CD14-positive monocyte (primary cell): ENCODE results near the gene PTPN14. TPM values are rescaled to one million over a fixed set of nuclear protein-coding genes. Genes with fewer than 3 reads are reported as not detected.

Experiments
- DNase-seq, 3 donors: peaks; one replicate each; pipeline ENCODE4 v3.0.0-alpha.2; 2011 to 2022
- H2AFZ ChIP-seq: 2 replicates; pipeline ENCODE4 v1.6.0; 2012; ENCODE audit warnings: mild to moderate bottlenecking, low read depth, low read length, inconsistent platforms; ENCODE audit not compliant: insufficient read depth, poor library complexity, severe bottlenecking
- H3K27ac ChIP-seq, 2 donors: 1 replicate in 1 of 2; 2 replicates in 1 of 2; pipeline ENCODE4 v1.5.1; 2012 to 2013; ENCODE audit warnings: low read length in 2 of 2, control low read depth in 1 of 2, inconsistent platforms in 1 of 2, low read depth in 1 of 2, mild to moderate bottlenecking in 1 of 2
- H3K27me3 ChIP-seq, 2 donors: one replicate each; pipeline versions ENCODE4 v1.6.0 to v1.6.1; 2011 to 2013; ENCODE audit warnings: low read length in 2 of 2; ENCODE audit not compliant: control insufficient read depth in 2 of 2, insufficient read depth in 2 of 2
- H3K36me3 ChIP-seq, 2 donors: replicated peaks in 1 of 2; 1 replicate in 1 of 2; 2 replicates in 1 of 2; pipeline versions ENCODE4 v1.5.1 to v1.6.1; 2012 to 2013; ENCODE audit warnings: low read length in 2 of 2, control low read depth in 1 of 2, inconsistent platforms in 1 of 2, mild to moderate bottlenecking in 1 of 2; ENCODE audit not compliant: insufficient read depth in 2 of 2, control insufficient read depth in 1 of 2
- H3K4me1 ChIP-seq, 2 donors: 1 replicate in 1 of 2; 2 replicates in 1 of 2; pipeline versions ENCODE4 v1.5.1 to v1.6.1; 2012 to 2013; ENCODE audit warnings: low read length in 2 of 2, control low read depth in 1 of 2, inconsistent platforms in 1 of 2, mild to moderate bottlenecking in 1 of 2, moderate library complexity in 1 of 2; ENCODE audit not compliant: insufficient read depth in 2 of 2, control insufficient read depth in 1 of 2
- H3K4me2 ChIP-seq: replicated peaks from 2 replicates; pipeline ENCODE3; 2012; ENCODE audit warnings: low read length, moderate library complexity, mild to moderate bottlenecking; ENCODE audit not compliant: poor library complexity, severe bottlenecking; ENCODE audit errors: extremely low read depth
- H3K4me3 ChIP-seq, 3 experiments: fragments of 200-600 bp in 1 of 3; sonication (generic) in 1 of 3; replicated peaks in 1 of 3; 1 replicate in 2 of 3; 2 replicates in 1 of 3; pipeline ENCODE4 v1.5.1; 2011 to 2013; ENCODE audit warnings: low read length in 3 of 3, mild to moderate bottlenecking in 3 of 3, control low read depth in 2 of 3, low read depth in 2 of 3, inconsistent platforms in 1 of 3, moderate library complexity in 1 of 3
- H3K79me2 ChIP-seq: 2 replicates; pipeline ENCODE4 v1.6.0; 2012; ENCODE audit warnings: mild to moderate bottlenecking, control low read depth, inconsistent platforms, low read length, moderate library complexity; ENCODE audit not compliant: insufficient read depth
- H3K9ac ChIP-seq: 2 replicates; pipeline ENCODE4 v1.6.0; 2017; ENCODE audit warnings: low read length, mild to moderate bottlenecking; ENCODE audit not compliant: insufficient read depth, poor library complexity, severe bottlenecking
- H3K9me3 ChIP-seq, 2 donors: replicated peaks in 1 of 2; 1 replicate in 1 of 2; 2 replicates in 1 of 2; pipeline versions ENCODE4 v1.5.1 to v1.6.1; 2012 to 2013; ENCODE audit warnings: low read length in 2 of 2, control low read depth in 1 of 2; ENCODE audit not compliant: control insufficient read depth in 1 of 2, insufficient read depth in 1 of 2
- H4K20me1 ChIP-seq: 2 replicates; pipeline ENCODE4 v1.6.0; 2012; ENCODE audit warnings: mild to moderate bottlenecking, low read length, control low read depth, moderate library complexity; ENCODE audit not compliant: insufficient read depth
- H3K27ac Mint-ChIP-seq, 7 donors: one replicate each; pipeline ENCODE4 v1.8.0; 2020; ENCODE audit warnings: mild to moderate bottlenecking in 7 of 7, mixed read lengths in 7 of 7, moderate library complexity in 6 of 7, inconsistent platforms in 2 of 7
- H3K27me3 Mint-ChIP-seq, 3 donors: one replicate each; pipeline ENCODE4 v1.8.0; 2021 to 2022; ENCODE audit warnings: low read depth in 3 of 3, mild to moderate bottlenecking in 3 of 3, mixed read lengths in 3 of 3, moderate library complexity in 3 of 3, inconsistent platforms in 1 of 3
- H3K36me3 Mint-ChIP-seq, 2 donors: one replicate each; pipeline ENCODE4 v1.8.0; 2020; ENCODE audit warnings: mixed read lengths in 2 of 2, inconsistent platforms in 1 of 2, mild to moderate bottlenecking in 1 of 2
- H3K4me1 Mint-ChIP-seq: one replicate; pipeline ENCODE4 v1.8.0; 2020; ENCODE audit warnings: mild to moderate bottlenecking, mixed read lengths
- H3K4me3 Mint-ChIP-seq, 2 donors: one replicate each; pipeline ENCODE4 v1.8.0; 2020; ENCODE audit warnings: mild to moderate bottlenecking in 2 of 2, mixed read lengths in 2 of 2, moderate library complexity in 1 of 2
- H3K9me3 Mint-ChIP-seq, 7 donors: one replicate each; pipeline ENCODE4 v1.8.0; 2020 to 2022; ENCODE audit warnings: mixed read lengths in 7 of 7, mild to moderate bottlenecking in 6 of 7, moderate library complexity in 6 of 7, inconsistent platforms in 2 of 7
- WGBS: methylation state at CpG from one replicate; pipeline ENCODE4 v1.1.5; 2013; ENCODE audit warnings: missing lambda C conversion rate; ENCODE audit not compliant: insufficient coverage; 5-methylcytosine and 5-hydroxymethylcytosine counted together
- intact Hi-C, 2 donors: fragments of 100-400 bp; cut with micrococcal nuclease; formaldehyde crosslinking; loops; one replicate each; pipeline versions ENCODE4 v1.15.0 to v1.15.1; 2023
- polyA plus RNA-seq, 3 donors: library from polyadenylated mRNA; depleted of rRNA in 1 of 3; unstranded in 2 of 3; stranded (reverse) in 1 of 3; fragments of 300-500 nt in 2 of 3; fragments of >200 nt in 1 of 3; fragmentation: Illumina TruSeq in 2 of 3; gene quantifications; 1 replicate in 2 of 3; 2 replicates in 1 of 3; pipeline ENCODE4 v1.2.3, GENCODE V29; 2012 to 2021
- TF ChIP-seq, protein P1 (sequence below): fragments of 200-600 bp; IDR thresholded peaks from one replicate; pipeline ENCODE4 v1.8.0; 2022; ENCODE audit warnings: antibody characterized with exemption, mild to moderate bottlenecking

PTPN14 gene
- polyA plus RNA-seq, 3 donors = 0.01 TPM; not detected in 1

DNA sequence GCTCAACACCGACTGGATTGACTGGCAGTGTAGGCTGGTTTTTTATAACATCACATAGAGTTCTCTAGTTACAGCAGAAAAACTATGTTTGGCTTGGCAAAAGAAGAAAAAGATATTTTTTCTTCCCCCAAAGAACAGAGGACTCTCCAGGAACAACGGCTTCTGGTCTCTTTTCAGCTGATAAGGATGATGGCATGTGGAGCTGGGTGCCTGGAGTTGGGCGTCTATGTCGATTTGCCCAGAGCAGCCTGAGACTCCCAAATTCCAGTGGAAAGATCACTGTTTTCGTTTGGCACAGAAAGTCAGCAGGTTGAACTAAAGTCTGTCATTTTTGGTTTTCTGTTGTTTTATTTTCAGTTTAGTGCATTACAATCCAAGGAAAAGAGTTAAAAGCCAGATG, 179.3 kb downstream of the PTPN14 start:
- H3K9me3 Mint-ChIP-seq = peaks cover 0 to 3% (median 0%) of the 10 kb centered on the region in 7 donors
- H4K20me1 ChIP-seq = no peaks in the 10 kb centered on the region
- intact Hi-C loops = no loop called here
- H2AFZ ChIP-seq = no peak overlapping the region
- no peak overlapping the region for H3K27ac Mint-ChIP-seq
- DNase-seq = no peak
- no peak overlapping the region for H3K27ac ChIP-seq
- H3K27me3 ChIP-seq = no peaks in the 10 kb centered on the region
- H3K36me3 ChIP-seq = no peaks in the 10 kb centered on the region
- H3K27me3 Mint-ChIP-seq = peaks cover 0 to 4% (median 3%) of the 10 kb centered on the region in 3 donors
- no peak overlapping the region for H3K4me3 ChIP-seq
- no peak overlapping the region for H3K4me2 ChIP-seq
- WGBS = no CpG with 5 or more reads among the region's 5 CpGs
- H3K9me3 ChIP-seq = no peaks in the 10 kb centered on the region
- no peaks in the 10 kb centered on the region for H3K36me3 Mint-ChIP-seq
- H3K4me3 Mint-ChIP-seq = no peak overlapping the region
- TF ChIP-seq, protein P1, sequence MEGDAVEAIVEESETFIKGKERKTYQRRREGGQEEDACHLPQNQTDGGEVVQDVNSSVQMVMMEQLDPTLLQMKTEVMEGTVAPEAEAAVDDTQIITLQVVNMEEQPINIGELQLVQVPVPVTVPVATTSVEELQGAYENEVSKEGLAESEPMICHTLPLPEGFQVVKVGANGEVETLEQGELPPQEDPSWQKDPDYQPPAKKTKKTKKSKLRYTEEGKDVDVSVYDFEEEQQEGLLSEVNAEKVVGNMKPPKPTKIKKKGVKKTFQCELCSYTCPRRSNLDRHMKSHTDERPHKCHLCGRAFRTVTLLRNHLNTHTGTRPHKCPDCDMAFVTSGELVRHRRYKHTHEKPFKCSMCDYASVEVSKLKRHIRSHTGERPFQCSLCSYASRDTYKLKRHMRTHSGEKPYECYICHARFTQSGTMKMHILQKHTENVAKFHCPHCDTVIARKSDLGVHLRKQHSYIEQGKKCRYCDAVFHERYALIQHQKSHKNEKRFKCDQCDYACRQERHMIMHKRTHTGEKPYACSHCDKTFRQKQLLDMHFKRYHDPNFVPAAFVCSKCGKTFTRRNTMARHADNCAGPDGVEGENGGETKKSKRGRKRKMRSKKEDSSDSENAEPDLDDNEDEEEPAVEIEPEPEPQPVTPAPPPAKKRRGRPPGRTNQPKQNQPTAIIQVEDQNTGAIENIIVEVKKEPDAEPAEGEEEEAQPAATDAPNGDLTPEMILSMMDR = no peak
- H3K9ac ChIP-seq = no peak overlapping the region
- no peaks in the 10 kb centered on the region for H3K4me1 Mint-ChIP-seq
- no peaks in the 10 kb centered on the region for H3K79me2 ChIP-seq
- H3K4me1 ChIP-seq = no peaks in the 10 kb centered on the region

DNA sequence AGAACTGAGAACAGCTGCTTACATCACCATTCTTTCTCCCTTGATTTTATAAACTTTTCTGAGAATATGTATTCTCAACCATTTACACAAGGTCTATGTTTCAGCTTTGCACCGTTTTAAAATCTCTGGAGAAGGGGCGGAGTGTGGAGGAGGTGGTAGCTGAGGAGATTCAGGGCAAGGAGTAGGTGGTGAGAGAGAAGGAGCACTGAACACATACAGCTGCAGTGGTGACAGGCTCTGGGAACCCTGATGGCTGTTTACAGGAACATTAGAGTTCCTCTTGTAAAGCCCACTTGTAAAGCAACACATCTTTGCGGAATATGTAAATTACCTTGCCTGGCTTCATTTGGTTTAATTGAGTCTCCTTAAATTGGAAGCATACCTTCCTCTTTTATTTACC, 180.8 kb downstream of the PTPN14 start:
- no peaks in the 10 kb centered on the region for H3K36me3 ChIP-seq
- no peak overlapping the region for H3K4me3 Mint-ChIP-seq
- no peaks in the 10 kb centered on the region for H3K4me1 ChIP-seq
- H3K9me3 Mint-ChIP-seq = peaks cover 0 to 3% (median 0%) of the 10 kb centered on the region in 7 donors
- H3K27me3 Mint-ChIP-seq = peaks cover 0 to 4% (median 3%) of the 10 kb centered on the region in 3 donors
- no peaks in the 10 kb centered on the region for H4K20me1 ChIP-seq
- no peak overlapping the region for H3K4me2 ChIP-seq
- no peaks in the 10 kb centered on the region for H3K9me3 ChIP-seq
- no peaks in the 10 kb centered on the region for H3K36me3 Mint-ChIP-seq
- WGBS = 100% methylated on average over 1 of the region's 3 CpGs
- no peak overlapping the region for H3K4me3 ChIP-seq
- H3K27me3 ChIP-seq = no peaks in the 10 kb centered on the region
- no peaks in the 10 kb centered on the region for H3K4me1 Mint-ChIP-seq
- H3K79me2 ChIP-seq = no peaks in the 10 kb centered on the region
- TF ChIP-seq, protein P1 = no peak
- H3K9ac ChIP-seq = no peak overlapping the region
- DNase-seq = no peak
- H2AFZ ChIP-seq = no peak overlapping the region
- intact Hi-C loops = no loop called here
- H3K27ac ChIP-seq = no peak overlapping the region
- peak overlapping the region in 1 of 7 donors; percentile 27 for H3K27ac Mint-ChIP-seq
